HG02623 (cell line): ENCODE measurements around the gene ZDHHC21.

Source experiments
- ATAC-seq: cut with Tn5 transposase; IDR thresholded peaks from one replicate; pipeline ENCODE4 v1.9.1; 2021; ENCODE audit warnings: moderate library complexity; ENCODE audit not compliant: unreplicated experiment

Gene ZDHHC21

GRCh38 chr9:14693251-14693861 lies at the start of gene ZDHHC21:
ZDHHC21 (minus strand) TSS chr9:14693432; CDS start chr9:14674340, 19,092 bp downstream.
- peak; percentile 83 for ATAC-seq

- ATAC-seq, result peak; percentile 96
Observed at GRCh38 chr9:14741369-14741768, 48.1 kb upstream of the ZDHHC21 start.

- no peak for ATAC-seq
Observed at GRCh38 chr9:14733133-14733532, 39.9 kb upstream of the ZDHHC21 start.

- no peak for ATAC-seq
Observed at GRCh38 chr9:14731294-14731981, 38.2 kb upstream of the ZDHHC21 start.

GRCh38 chr9:14730461-14730898 lies 37.2 kb upstream of the ZDHHC21 start:
- no peak for ATAC-seq

- ATAC-seq, result no peak
Observed at GRCh38 chr9:14723301-14723700, 30.1 kb upstream of the ZDHHC21 start.

- no peak for ATAC-seq
Observed at GRCh38 chr9:14722391-14723035, 29.3 kb upstream of the ZDHHC21 start, which contains the start of gene CER1. CER1 (minus strand) TSS chr9:14722733; CDS start chr9:14722672, 61 bp downstream.

- no peak for ATAC-seq
Observed at GRCh38 chr9:14719231-14719923, 26.1 kb upstream of the ZDHHC21 start.

GRCh38 chr9:14715102-14715501 lies 21.9 kb upstream of the ZDHHC21 start:
- no peak for ATAC-seq

GRCh38 chr9:14713187-14713767 lies 20.0 kb upstream of the ZDHHC21 start:
- no peak for ATAC-seq

- no peak for ATAC-seq
Observed at GRCh38 chr9:14710804-14711203, 17.6 kb upstream of the ZDHHC21 start.

GRCh38 chr9:14706530-14707140 lies 13.4 kb upstream of the ZDHHC21 start:
- ATAC-seq, result peak; percentile 70

- ATAC-seq, result no peak
Observed at GRCh38 chr9:14705079-14705478, 11.8 kb upstream of the ZDHHC21 start.

- no peak for ATAC-seq
Observed at GRCh38 chr9:14704281-14704680, 11.0 kb upstream of the ZDHHC21 start.

GRCh38 chr9:14702200-14702720 lies 9.0 kb upstream of the ZDHHC21 start:
- no peak for ATAC-seq

GRCh38 chr9:14692470-14693250 lies 572 bp downstream of the ZDHHC21 start:
- ATAC-seq, result peak; percentile 28

GRCh38 chr9:14690948-14691730 lies 2.1 kb downstream of the ZDHHC21 start:
- no peak for ATAC-seq

GRCh38 chr9:14687042-14687719 lies 6.1 kb downstream of the ZDHHC21 start:
- ATAC-seq, result no peak
